ENCODE measurements around the gene UPP1.

- TF ChIP-seq CTCF (IDR thresholded peaks at IDR 0.05) (no peak), POLR2AphosphoS5 (IDR thresholded peaks at IDR 0.05; ENCODE audit: insufficient read depth in 1 of 2, low read depth in 1 of 2) (peak; percentile 51 to 83)
Observed at GRCh38 chr7:48084727-48085432, 4.2 kb upstream of the UPP1 start.
